GM21786 (cell line): ENCODE measurements around the gene EAF2.
"Not testable (repeated sequence)": the region's sequence is repeated elsewhere in the genome, so short reads cannot be mapped to it uniquely, and the experiment has no call there.

Experiments
- ATAC-seq: cut with Tn5 transposase; IDR thresholded peaks from one replicate; pipeline ENCODE4 v1.9.1; 2021; ENCODE audit not compliant: unreplicated experiment

Gene EAF2

DNA sequence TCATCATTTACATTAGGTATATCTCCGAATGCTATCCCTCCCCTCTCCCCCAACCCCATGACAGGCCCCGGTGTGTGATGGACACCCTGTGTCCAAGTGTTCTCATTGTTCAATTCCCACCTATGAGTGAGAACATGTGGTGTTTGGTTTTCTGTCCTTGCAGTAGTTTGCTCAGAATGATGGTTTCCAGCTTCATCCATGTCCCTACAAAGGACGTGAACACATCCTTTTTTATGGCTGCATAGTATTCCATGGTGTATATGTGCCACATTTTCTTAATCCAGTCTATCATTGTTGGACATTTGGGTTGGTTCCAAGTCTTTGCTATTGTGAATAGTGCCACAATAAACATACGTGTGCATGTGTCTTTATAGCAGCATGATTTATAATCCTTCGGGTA, 22.8 kb downstream of the EAF2 start:
- not testable (repeated sequence) for ATAC-seq

DNA sequence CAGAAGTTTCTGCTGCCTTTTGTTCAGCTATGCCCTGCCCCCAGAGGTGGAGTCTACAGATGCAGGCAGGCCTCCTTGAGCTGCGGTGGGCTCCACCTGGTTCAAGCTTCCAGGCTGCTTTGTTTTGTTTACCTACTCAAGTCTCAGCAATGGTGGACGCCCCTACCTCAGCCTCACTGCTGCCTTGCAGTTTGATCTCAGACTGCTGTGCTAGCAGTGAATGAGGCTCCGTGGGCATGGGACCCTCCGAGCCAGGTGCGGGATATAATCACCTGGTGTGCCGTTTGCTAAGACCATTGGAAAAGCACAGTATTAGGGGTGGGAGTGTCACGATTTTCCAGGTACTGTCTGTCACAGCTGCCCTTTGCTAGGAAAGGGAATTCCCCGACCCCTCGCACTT, 28.2 kb downstream of the EAF2 start:
- ATAC-seq, result not testable (repeated sequence)

DNA sequence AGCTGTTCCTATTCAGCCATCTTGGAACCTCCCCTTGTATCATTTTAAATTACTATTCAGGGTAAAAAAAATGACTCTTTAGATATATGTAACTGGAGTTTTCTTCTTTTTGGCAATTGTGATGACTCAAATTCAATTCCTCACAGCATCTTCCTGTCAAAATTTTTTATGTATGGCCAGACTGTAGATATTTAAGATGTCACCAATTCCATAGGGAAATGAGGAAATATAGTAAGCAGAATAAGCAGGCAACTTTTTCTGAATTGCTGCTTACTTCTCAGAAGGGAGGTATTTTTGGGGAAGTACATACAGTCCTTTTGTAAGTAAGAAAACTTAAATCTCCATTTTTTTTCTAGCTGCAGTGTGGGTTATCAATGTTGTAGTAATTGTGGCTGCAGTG, 28.8 kb downstream of the EAF2 start:
- no peak for ATAC-seq

DNA sequence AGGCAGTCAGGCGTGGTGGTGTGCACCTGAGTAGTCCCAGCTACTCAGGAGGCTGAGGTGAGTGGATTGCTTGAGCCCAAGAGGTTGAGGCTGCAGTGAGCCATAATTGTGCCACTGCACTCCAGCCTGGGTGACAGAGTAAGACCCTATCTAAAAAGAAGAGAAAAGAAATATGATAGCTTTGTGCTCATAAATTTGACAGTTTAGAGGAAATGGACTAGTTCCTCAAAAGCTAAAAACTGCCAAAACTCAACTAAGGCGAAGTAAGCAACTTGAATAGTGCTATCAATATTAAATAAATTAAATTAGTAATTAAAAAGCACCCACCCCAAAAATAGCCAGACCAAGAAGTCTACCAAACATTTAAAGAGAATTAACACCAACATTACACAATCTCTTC, 34.7 kb downstream of the EAF2 start:
- no peak for ATAC-seq

DNA sequence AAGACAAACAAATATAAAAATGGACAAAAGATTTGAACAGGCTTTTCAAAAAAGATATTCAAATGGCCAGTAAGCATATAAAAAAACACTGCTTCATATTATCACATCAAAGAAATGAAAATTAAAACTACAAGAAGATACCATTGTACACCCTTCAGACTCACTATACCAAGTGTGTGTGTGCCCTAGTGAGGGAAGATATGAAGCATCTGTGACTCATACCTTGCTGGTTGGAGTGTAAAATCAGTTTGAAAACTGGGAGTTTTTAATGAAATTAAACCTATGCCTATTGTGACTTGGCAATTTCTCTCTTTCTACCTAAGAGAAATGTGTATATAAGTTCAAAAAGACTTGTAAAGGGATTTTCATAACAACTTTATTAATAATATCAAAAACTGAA, 35.7 kb downstream of the EAF2 start:
- no peak for ATAC-seq

DNA sequence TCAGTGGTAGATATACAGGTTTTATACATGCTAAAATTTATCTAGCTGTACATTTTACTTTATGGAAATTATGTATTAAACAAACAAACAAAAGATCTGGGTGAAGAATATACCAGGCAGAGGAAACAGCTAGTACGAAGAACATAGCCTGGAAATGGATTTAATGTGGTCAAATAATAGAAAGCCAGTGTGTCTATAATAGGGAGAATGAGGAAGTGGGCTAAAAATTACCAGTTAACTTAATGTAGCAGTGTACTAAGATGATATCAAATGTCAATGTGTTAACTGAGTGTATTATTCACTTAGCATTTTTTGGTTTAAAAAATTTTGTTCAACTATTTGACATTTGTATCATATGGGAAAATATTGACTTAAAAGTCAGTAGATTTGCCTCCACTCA, 36.4 kb downstream of the EAF2 start:
- no peak for ATAC-seq

DNA sequence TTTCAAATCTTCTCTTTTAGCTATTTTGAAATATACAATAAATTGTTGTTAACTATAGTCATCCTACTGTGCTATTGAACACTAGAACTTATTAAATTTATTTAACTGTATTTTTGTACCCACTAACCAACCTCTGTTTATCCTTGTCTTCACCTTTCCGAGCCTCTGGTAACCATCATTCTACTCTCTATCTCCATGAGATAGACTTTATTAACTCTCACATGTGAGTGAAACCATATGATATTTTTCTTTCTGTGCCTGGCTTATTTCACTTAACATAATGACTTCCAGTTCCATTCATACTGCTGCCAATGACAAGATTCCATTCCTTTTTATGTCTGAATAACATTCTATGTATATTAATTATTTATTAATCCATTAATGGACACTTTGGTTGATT, 43.4 kb downstream of the EAF2 start:
- no peak for ATAC-seq

DNA sequence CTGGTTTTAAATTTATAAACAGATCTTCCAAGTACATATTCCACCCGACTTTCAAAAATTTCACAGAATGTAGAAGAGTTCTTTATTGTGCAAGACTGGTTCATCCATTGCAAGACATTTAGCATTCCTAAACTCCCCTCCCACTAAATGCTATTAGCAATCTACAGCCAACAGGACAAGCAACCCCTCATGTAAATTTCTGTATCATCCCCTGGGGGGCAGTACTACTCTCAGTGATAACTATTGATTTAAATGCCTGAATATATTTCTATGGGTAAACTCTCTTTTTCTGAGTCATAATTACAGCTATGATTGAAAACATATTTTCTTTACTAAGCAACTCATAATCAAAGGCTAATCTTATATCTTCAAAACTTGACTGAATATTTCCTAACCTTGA, 48.5 kb downstream of the EAF2 start:
- no peak for ATAC-seq

DNA sequence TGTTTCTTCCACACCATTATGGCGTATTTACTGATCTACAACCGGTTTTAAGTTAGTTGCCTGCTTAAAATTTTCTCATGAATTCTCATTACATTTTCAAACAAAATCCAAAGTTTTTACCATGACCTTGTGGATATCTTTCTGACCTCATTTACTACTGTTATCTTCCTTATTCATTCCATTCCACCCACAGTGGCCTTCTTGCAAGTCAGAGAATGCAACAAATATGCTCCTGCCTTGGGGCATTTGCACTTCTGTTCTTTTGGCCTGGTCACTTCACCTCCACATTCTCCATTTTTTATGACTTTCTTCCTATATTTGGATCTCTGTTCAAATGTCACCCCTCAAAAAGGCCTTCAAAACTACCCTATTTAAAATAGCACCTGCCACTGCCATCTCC, 50.4 kb downstream of the EAF2 start:
- no peak for ATAC-seq

DNA sequence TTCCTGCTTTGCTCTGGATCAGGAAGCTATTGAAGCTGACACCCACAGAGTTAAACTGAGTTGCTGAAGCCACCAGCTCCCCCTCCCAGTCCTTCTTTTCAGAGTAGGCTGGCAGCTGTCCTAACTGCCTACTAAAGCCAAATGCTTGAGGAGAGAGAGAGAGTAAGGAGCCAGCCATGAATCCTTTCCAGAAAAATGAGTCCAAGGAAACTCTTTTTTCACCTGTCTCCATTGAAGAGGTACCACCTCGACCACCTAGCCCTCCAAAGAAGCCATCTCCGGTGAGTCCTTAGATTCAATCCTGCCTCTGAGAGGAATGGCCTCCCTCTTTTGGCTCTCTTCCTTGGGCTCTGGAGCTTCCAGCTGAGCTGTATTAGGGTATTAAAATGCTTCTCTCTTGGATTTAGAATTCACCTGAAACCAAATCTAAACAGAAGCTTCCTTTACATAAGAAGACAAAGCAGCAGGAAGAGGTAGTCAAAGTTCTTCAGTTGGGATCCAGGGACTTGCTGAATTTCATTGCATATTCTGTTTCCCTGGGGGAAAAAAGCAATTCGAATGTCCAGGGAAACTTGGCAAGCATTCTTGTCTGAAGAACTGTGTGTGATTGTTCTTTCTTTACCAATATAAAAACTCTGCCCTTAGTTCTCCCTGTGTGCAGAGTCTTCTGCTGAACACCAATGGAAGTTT, 59.4 kb downstream of the EAF2 start, which contains the start of gene SLC15A2:
Gene SLC15A2, plus strand, starts transcription at position 101 of the 690 bp plus-strand sequence. Its CDS starts 76 bp downstream, at position 177.
- no peak for ATAC-seq

DNA sequence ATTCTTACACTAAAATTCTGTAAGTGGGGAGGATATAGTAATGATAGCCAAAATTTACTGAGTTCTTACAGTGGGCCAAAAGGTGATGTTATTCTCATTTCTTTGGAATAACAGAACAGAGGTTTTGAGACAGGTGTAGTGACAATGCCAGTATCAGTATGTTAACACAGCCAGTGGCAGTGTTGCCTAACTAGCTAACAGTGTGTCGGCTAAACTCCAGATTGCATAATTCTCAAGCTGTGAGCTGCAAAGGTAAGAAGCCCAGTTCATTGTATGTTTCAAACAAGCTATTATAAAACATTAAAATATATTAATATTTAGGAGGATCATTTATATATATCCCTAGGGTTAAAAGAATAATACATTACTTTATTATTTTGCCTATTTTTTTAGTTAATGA, 60.1 kb downstream of the EAF2 start:
- no peak for ATAC-seq

DNA sequence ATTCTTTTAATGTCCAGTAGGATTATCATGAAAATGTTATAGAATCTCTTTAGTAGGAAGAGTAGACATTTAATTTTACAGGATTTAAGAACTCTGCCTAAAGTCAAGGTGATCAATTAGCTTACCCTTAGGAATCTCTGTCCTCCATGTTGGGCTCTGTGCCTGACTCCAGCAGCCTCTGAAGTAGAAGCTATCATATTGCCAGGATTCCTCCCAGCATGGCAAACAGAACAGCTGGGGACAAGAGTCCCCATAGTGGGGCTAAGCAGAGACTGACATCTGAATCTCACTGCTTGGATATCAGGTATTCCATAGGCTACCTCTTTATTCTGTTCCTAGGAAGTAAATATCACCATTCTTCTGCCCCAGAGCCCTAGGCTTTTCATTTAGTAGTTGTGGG, 60.7 kb downstream of the EAF2 start:
- ATAC-seq, result no peak

DNA sequence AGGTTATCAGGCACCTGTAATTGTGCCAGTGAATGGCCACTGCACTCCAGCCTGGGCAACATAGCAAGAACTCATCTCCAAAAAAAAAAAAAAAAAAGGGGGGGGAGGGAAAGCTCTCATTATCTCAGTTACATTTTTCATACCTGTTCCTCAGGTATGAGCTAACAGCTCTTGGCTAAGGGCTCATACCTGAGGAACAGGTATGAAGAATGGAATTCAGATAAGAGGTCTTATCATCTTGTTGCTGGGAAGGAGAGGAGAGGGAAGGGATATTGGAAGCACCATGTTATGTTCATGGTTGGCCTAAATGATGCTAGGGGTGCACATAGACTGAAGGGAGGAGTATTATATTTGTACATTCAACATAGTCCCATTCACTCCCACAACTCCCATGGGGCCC, 61.8 kb downstream of the EAF2 start:
- ATAC-seq, result no peak

DNA sequence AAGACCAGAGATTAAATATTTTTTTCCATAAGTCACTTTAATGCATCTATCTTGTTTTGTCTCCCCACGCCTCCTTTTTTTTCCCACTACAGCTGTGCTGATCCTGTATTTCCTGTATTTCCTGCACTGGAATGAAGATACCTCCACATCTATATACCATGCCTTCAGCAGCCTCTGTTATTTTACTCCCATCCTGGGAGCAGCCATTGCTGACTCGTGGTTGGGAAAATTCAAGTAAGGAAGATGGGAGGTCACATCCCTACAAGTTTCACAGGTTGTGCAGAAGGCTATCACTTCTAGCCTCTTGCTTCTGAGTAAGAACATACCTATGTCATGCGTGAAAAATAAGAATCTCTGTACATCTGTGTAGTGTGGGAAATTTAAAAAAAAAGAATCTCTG, 62.3 kb downstream of the EAF2 start:
- no peak for ATAC-seq

DNA sequence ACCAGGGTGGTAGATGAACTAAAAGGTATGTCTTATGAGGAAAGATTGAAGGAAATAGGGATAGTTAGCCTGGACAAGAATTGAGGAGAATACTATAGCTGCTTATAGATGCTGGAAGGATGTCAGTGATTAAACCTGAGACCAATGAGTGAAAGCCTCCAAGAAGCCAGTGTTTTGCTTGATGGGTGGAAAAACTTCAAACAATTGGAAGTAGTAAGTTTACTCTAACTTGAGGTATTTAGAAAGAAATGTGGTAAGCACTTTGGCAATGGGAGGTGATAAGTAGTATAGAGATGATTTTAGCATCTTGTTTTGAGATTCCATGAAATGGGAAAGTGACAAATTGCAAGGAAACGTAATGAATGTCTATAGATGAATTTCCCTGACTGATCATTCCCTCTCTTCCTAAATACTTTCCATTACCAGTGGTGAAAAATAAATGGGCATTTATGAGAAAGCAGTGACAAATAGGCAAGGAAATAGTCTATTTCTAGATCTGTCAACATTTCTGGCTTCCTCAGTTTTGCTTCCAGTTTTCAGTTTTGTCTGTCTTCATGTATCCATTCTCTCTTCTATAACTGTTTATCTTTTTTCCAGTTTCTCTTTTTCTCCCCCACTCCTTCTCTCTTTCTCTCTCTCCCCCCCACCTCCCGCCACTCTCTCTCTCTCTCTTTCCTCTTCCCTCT, 78.4 kb downstream of the EAF2 start:
- ATAC-seq, result no peak

DNA sequence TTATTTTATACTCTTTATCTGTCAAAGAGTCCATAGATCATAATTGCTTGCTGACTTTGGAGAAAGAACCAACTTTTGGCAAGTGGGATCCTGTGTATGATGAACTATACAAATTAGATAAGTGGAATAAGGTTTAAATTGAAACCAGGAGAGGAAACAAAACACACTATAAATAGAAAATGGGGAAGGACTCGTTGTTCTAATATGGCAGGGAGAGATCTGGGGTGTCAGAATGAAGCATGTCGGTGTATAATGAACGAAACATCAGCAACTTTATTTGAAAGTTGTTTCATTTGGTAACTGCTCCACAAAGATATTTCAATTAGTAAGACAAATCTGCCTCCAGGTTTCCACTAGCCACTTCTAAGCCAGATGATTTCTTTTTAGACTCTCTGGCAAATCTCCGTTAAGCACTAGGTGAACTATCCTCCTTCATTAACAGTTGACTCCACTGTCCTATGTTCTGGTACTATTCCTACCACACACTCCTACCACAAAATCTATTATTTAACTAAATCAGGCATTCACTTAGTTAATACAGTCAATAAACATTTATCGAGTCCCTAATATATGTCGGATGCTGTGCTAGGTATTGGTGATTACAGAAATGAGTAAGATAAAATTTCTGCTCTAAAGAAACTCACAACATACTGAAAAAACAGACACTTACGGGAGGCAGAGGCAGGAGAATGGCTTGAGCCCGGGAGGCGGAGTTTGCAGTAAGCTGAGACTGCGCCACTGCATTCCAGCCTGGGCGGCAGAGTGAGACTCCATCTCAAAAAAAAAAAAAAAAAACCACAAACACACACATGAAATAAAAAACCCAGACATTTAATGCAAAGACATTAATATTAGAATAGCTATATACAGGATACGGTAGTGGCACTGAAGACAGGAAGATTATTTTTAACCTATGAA, 79.3 kb downstream of the EAF2 start:
- no peak for ATAC-seq

DNA sequence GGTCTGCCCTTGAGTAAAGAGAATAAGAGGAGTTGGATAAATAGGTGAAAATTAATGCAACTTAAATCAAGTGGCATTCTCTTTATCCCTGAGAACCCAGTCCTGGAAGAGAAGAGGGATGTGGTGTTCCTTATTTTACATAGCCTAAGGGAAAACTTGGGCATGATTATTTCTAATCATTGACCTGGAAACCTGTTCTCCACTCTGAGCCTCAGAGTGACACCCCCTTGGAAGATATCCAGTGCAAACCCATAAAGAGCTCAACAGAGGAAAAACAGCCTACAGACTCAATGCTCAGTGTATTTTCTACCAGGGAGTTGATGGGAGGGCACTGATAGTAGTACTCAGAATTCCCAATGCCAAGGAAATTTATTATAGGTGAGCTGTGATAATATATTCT, 81.2 kb downstream of the EAF2 start:
- ATAC-seq, result no peak

DNA sequence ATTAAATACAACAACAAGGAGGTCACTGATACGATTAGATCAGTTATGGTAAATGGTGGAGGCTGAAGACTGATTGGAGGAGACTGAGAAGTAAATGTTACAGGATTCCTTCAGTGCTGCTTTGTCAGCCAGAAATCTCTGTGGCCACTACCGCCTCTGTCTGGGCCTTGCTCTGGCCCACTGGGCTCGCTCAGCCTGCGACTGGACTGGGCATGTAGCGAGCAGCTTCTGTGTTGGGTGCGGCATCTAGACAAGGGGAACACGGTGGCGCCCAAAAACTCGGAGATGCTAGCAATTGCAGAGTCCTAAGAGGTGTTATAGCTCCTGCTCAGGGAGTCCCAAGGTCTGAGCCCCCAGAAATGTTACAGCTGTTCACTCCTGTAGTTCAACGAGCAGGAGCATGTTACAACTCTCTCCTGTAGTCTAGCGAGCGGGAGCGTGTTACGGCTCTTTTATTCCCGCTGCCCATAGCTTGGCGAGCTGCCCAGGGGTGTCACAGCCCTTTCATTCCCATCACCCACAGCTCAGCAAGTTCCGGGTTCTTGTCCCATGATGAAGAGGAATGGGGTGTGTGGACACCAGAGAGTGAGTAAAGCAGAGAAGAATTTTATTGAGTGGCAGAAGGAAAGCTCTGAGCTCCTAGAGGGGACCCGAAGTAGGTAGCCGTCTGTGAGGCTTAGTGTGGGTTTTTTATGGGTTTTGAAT, 83.9 kb downstream of the EAF2 start:
- no peak for ATAC-seq

DNA sequence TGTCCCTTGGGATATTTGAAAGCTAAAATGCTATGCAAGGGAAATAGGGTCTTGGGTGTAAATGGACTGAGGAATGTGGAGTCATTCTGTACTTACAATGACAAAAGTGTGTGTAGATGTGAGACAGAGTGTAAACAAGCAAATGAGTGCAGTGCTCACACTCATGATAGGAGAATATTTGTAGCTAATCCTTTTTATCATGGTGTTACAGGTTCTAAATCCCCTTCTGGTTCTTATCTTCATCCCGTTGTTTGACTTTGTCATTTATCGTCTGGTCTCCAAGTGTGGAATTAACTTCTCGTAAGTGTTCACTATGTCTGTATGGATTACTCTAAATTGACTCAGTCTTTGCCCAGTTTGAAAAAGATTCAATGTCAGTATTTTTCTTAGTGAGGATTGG, 89.7 kb downstream of the EAF2 start:
- ATAC-seq, result no peak

DNA sequence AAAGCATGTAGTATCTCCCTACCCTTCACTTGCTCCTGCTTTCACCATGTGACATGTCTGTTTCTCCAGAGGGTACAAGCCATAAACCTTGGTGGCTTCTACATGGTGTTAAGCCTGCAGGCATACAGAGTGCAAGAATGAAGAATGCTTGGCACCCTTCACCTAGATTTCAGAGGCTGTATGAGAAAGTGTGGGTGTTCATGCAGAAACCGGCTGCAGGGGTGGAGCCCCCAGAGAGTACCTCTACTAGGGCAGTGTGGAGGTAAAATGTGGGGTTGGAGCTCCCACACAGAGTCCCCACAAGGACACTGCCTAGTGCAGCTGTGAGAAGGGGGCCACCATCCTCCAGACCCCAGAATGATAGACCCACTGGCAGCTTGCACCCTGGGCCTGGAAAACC, 91.4 kb downstream of the EAF2 start:
- ATAC-seq, result no peak
